MCF 10A (cell line): ENCODE results near the gene TAF6L. TPM values are rescaled to one million over a fixed set of nuclear protein-coding genes. Genes with fewer than 3 reads are reported as not detected.
"Not testable (repeated sequence)": the region's sequence is repeated elsewhere in the genome, so short reads cannot be mapped to it uniquely, and the experiment has no call there.

ENCODE experiments used
- BruUV-seq: library from RNA; stranded (reverse); fragments of 400-500 nt; replicated peaks from 2 replicates; lab custom pipeline; 2021; lab: Mats Ljungman, UMichigan
- CTCF ChIA-PET: fragments of 300-600 bp; sonication (Branson Sonifier 250); formaldehyde crosslinking; extraction: SDS; loops from one replicate; lab custom pipeline; 2021; ENCODE audit warnings: antibody characterized with exemption, inconsistent platforms; lab: Yijun Ruan, JAX
- POLR2A ChIA-PET: fragments of 300-600, 350-650 bp; sonication (Branson Sonifier 250); formaldehyde crosslinking; extraction: SDS; loops from one replicate; lab custom pipeline; 2020; ENCODE audit warnings: antibody characterized with exemption, inconsistent platforms; lab: Yijun Ruan, JAX
- DNase-seq: peaks from one replicate; pipeline ENCODE4 v3.0.0-alpha.2; 2018; ENCODE audit not compliant: unreplicated experiment
- H3K27ac Mint-ChIP-seq: one replicate; pipeline ENCODE4 v1.8.0; 2022; ENCODE audit warnings: mild to moderate bottlenecking, low read depth, mixed read lengths; ENCODE audit not compliant: unreplicated experiment
- H3K27me3 Mint-ChIP-seq: one replicate; pipeline ENCODE4 v1.8.0; 2022; ENCODE audit warnings: mixed read lengths; ENCODE audit not compliant: insufficient read depth, unreplicated experiment
- H3K36me3 Mint-ChIP-seq: one replicate; pipeline ENCODE4 v1.8.0; 2022; ENCODE audit warnings: mild to moderate bottlenecking, moderate library complexity, mixed read lengths; ENCODE audit not compliant: insufficient read depth, unreplicated experiment
- H3K4me1 Mint-ChIP-seq: one replicate; pipeline ENCODE4 v1.8.0; 2022; ENCODE audit warnings: mixed read lengths; ENCODE audit not compliant: insufficient read depth, unreplicated experiment
- H3K4me3 Mint-ChIP-seq: one replicate; pipeline ENCODE4 v1.8.0; 2022; ENCODE audit warnings: mild to moderate bottlenecking, moderate library complexity, mixed read lengths; ENCODE audit not compliant: unreplicated experiment
- H3K9me3 Mint-ChIP-seq: one replicate; pipeline ENCODE4 v1.8.0; 2022; ENCODE audit warnings: mixed read lengths; ENCODE audit not compliant: unreplicated experiment
- CTCF ChIP-seq: fragments of 200-600 bp; IDR thresholded peaks from one replicate; pipeline ENCODE4 v1.8.0; 2022; ENCODE audit warnings: antibody characterized with exemption, mild to moderate bottlenecking; ENCODE audit not compliant: unreplicated experiment
- intact Hi-C: fragments of 100-400 bp; cut with micrococcal nuclease; formaldehyde crosslinking; loops from 2 replicates; pipeline ENCODE4 v1.14.1; 2022
- total RNA-seq: library from RNA; stranded (reverse); gene quantifications from 2 replicates; pipeline ENCODE4 v1.2.3, GENCODE V29; 2022

Gene TAF6L
- total RNA-seq, 1 experiment from 2014 or later, result 11.6 TPM

- intact Hi-C loops, result no loop called here
- H3K27ac Mint-ChIP-seq, result no peak overlapping the region
- no peak for TF ChIP-seq CTCF
- no peak for DNase-seq
- no peaks in the 10 kb centered on the region for H3K4me1 Mint-ChIP-seq
- H3K9me3 Mint-ChIP-seq, result no peaks in the 10 kb centered on the region
- ChIA-PET CTCF (no interaction called here), POLR2A (interaction anchor here (1.0 to 3.4 kb wide), 3 partner anchors 9 to 16 kb away, joined by 5 to 15 read pairs (median 6); partner anchors contain the start of genes HNRNPUL2, TTC9C and ZBTB3)
- no peaks in the 10 kb centered on the region for H3K27me3 Mint-ChIP-seq
- H3K36me3 Mint-ChIP-seq, result peaks cover 89% of the 10 kb centered on the region
- no TSS peak for BruUV-seq
- no peak overlapping the region for H3K4me3 Mint-ChIP-seq
These were observed 34.0 kb upstream of the TAF6L start for GRCh38 chr11:62737196-62737595.

- no TSS peak for BruUV-seq
- H3K27me3 Mint-ChIP-seq, result no peaks in the 10 kb centered on the region
- H3K4me3 Mint-ChIP-seq, result no peak overlapping the region
- intact Hi-C loops, result no loop called here
- peaks cover 6% of the 10 kb centered on the region for H3K4me1 Mint-ChIP-seq
- no peak overlapping the region for H3K27ac Mint-ChIP-seq
- ChIA-PET POLR2A (interaction anchor here (0.6 to 1.8 kb wide), 8 partner anchors 9 to 450 kb away, joined by 3 to 7 read pairs (median 4); partner anchors contain the start of genes HNRNPUL2 and TTC9C), CTCF (interaction anchor here (0.6 to 1.1 kb wide), 2 partner anchors 22 to 116 kb away, joined by 3 to 4 read pairs; no protein-coding TSS in a partner anchor)
- no peak for TF ChIP-seq CTCF
- no peak for DNase-seq
- H3K9me3 Mint-ChIP-seq, result no peaks in the 10 kb centered on the region
- peaks cover 23% of the 10 kb centered on the region for H3K36me3 Mint-ChIP-seq
These were observed 23.6 kb upstream of the TAF6L start for GRCh38 chr11:62747475-62748160.

GRCh38 chr11:62749931-62750330 is 21.3 kb upstream of the TAF6L start:
- H3K4me3 Mint-ChIP-seq, H3K4me1 Mint-ChIP-seq, H3K27ac Mint-ChIP-seq, BruUV-seq, H3K9me3 Mint-ChIP-seq, DNase-seq, intact Hi-C loops, H3K27me3 Mint-ChIP-seq: not testable (repeated sequence)
- H3K36me3 Mint-ChIP-seq, result peaks cover 23% of the 10 kb centered on the region
- ChIA-PET CTCF (interaction anchor here (0.6 kb wide), 2 partner anchors 34 to 86 kb away, joined by 3 read pairs; no protein-coding TSS in a partner anchor), POLR2A (interaction anchor here (6.7 kb wide), 1 partner anchor 21 kb away, joined by 127 read pairs; the partner anchor contains the start of genes HNRNPUL2 and TTC9C)

- Mint-ChIP-seq H3K27ac (no peak overlapping the region), H3K9me3 (no peaks in the 10 kb centered on the region), H3K4me3 (no peak overlapping the region), H3K36me3 (peaks cover 23% of the 10 kb centered on the region), H3K27me3 (no peaks in the 10 kb centered on the region), H3K4me1 (peaks cover 6% of the 10 kb centered on the region)
- no peak for DNase-seq
- POLR2A ChIA-PET, result interaction anchor here (2.4 to 6.7 kb wide), 6 partner anchors 11 to 103 kb away, joined by 22 to 127 read pairs (median 42); partner anchors contain the start of genes HNRNPUL2, POLR2G, TAF6L and TMEM179B
- CTCF ChIA-PET, result interaction anchor here (0.7 to 1.4 kb wide), 5 partner anchors 10 to 804 kb away, joined by 3 to 5 read pairs (median 3); no protein-coding TSS in a partner anchor
- intact Hi-C loops, result no loop called here
- no TSS peak for BruUV-seq
- TF ChIP-seq CTCF, result no peak
These were observed 18.9 kb upstream of the TAF6L start for GRCh38 chr11:62752177-62752785.
